K562 (cell line): ENCODE measurements around the gene ZNF831. TPM values are rescaled to one million over a fixed set of nuclear protein-coding genes. Genes with fewer than 3 reads are reported as not detected.

ENCODE experiments used
- ATAC-seq: fragments of 200-7000 bp; cut with Tn5 transposase; 3 replicates; pipeline ENCODE4 v1.9.1; 2020; ENCODE audit warnings: moderate library complexity
- BruUV-seq: library from RNA; stranded (reverse); fragments of 400-500 nt; replicated peaks from 2 replicates; lab custom pipeline; 2021; lab: Mats Ljungman, UMichigan
- CTCF ChIA-PET: fragments of 300-600 bp; formaldehyde crosslinking; extraction: SDS; loops from one replicate; lab custom pipeline; 2021; ENCODE audit warnings: low intra/inter-chr PET ratio; lab: Yijun Ruan, JAX
- POLR2A ChIA-PET: fragments of 300-600, 350-650 bp; sonication (Branson Sonifier 250); formaldehyde crosslinking; extraction: SDS; loops from one replicate; lab custom pipeline; 2021; ENCODE audit warnings: antibody characterized with exemption, inconsistent platforms; lab: Yijun Ruan, JAX
- DNase-seq, 4 experiments: peaks; one replicate each; pipeline versions ENCODE4 v3.0.0 to v3.0.0-alpha.2; 2011 to 2018; ENCODE audit warnings: low spot score in 3 of 4, mixed read lengths in 3 of 4; ENCODE audit errors: extremely low read depth in 1 of 4
- FAIRE-seq: peaks from 2 replicates; lab custom pipeline; 2011; peaks lifted over from hg19 to GRCh38; lab: Jason Lieb, UNC
- H2AFZ ChIP-seq: 2 replicates; pipeline ENCODE4 v1.6.0; 2011; ENCODE audit warnings: low read depth, low read length, control low read depth, inconsistent platforms
- H3K27ac ChIP-seq: fragments of 200-600 bp; 3 replicates; pipeline ENCODE4 v1.8.0; 2011; ENCODE audit warnings: low read depth, mild to moderate bottlenecking, control low read depth, inconsistent platforms, low read length, moderate library complexity, mixed read lengths; ENCODE audit errors: extremely low read depth
- H3K27me3 ChIP-seq, 2 experiments: fragments of 300-600 bp in 1 of 2; 2 replicates in 1 of 2; 3 replicates in 1 of 2; pipeline versions ENCODE4 v1.6.0 to v1.8.0; 2011; ENCODE audit warnings: inconsistent platforms in 2 of 2, low read length in 2 of 2, mild to moderate bottlenecking in 1 of 2, mixed read lengths in 1 of 2, moderate library complexity in 1 of 2; ENCODE audit not compliant: control insufficient read depth in 2 of 2, insufficient read depth in 2 of 2
- H3K36me3 ChIP-seq: fragments of 300-600 bp; 3 replicates; pipeline ENCODE4 v1.8.0; 2011; ENCODE audit warnings: mild to moderate bottlenecking, low read length, inconsistent platforms; ENCODE audit not compliant: control insufficient read depth, insufficient read depth
- H3K4me1 ChIP-seq, 2 experiments: fragments of 200-600 bp in 1 of 2; replicated peaks in 1 of 2; 2 replicates in 1 of 2; 3 replicates in 1 of 2; pipeline versions ENCODE4 v1.5.1 to v1.8.0; 2011; ENCODE audit warnings: inconsistent platforms in 2 of 2, low read length in 2 of 2, mild to moderate bottlenecking in 1 of 2, mixed read lengths in 1 of 2, moderate library complexity in 1 of 2; ENCODE audit not compliant: control insufficient read depth in 2 of 2, insufficient read depth in 2 of 2
- H3K4me2 ChIP-seq: 2 replicates; pipeline ENCODE4 v1.6.1; 2011; ENCODE audit warnings: low read length, control low read depth, inconsistent platforms, mixed read lengths; ENCODE audit not compliant: insufficient read depth
- H3K4me3 ChIP-seq: fragments of 200-600 bp; sonication (generic), shearing (Covaris generic); 2 replicates; pipeline ENCODE4 v1.5.1; 2016; ENCODE audit warnings: control low read depth, inconsistent platforms
- H3K79me2 ChIP-seq: fragments of 200-600 bp; 3 replicates; pipeline ENCODE4 v1.8.0; 2011; ENCODE audit warnings: low read length, inconsistent platforms; ENCODE audit not compliant: control insufficient read depth, insufficient read depth
- H3K9ac ChIP-seq, 2 experiments: 2 replicates each; pipeline versions ENCODE4 v1.6.0 to v1.6.1; 2011; ENCODE audit warnings: low read depth in 2 of 2, low read length in 2 of 2, control low read depth in 1 of 2, inconsistent platforms in 1 of 2, mild to moderate bottlenecking in 1 of 2, mixed read lengths in 1 of 2; ENCODE audit not compliant: insufficient read depth in 1 of 2
- H3K9me1 ChIP-seq: one replicate; pipeline ENCODE4 v1.6.0; 2011; ENCODE audit warnings: inconsistent platforms, mild to moderate bottlenecking, low read length, moderate library complexity; ENCODE audit not compliant: control insufficient read depth, insufficient read depth
- H3K9me3 ChIP-seq: replicated peaks from 2 replicates; pipeline ENCODE4 v1.5.1; 2011; ENCODE audit warnings: low read depth, low read length, inconsistent platforms; ENCODE audit not compliant: control insufficient read depth, insufficient read depth
- H4K20me1 ChIP-seq: replicated peaks from 2 replicates; pipeline ENCODE4 v1.6.1; 2011; ENCODE audit warnings: low read length, inconsistent platforms, mixed read lengths; ENCODE audit not compliant: control insufficient read depth, insufficient read depth
- ATF7 ChIP-seq: fragments of 450-650 bp; IDR thresholded peaks from 2 replicates; pipeline ENCODE4 v1.7.1; 2014; ENCODE audit warnings: mild to moderate bottlenecking, moderate library complexity
- CAMTA2 ChIP-seq: fragments of 250-450 bp; sonication (Bioruptor Pico); conservative IDR thresholded peaks from 2 replicates; pipeline ENCODE4 v1.5.1; 2022
- CBFA2T3 ChIP-seq: fragments of 450-650 bp; IDR thresholded peaks from 2 replicates; pipeline ENCODE4 v1.6.1; 2017
- DACH1 ChIP-seq: fragments of 450-650 bp; IDR thresholded peaks from 2 replicates; pipeline ENCODE4 v1.6.1; 2018; ENCODE audit not compliant: partially characterized antibody
- NFE2 ChIP-seq: IDR thresholded peaks from 2 replicates; pipeline ENCODE4 v1.6.1; 2014; ENCODE audit warnings: antibody characterized with exemption, low read depth
- RBFOX2 ChIP-seq: fragments of 200-400 bp; formaldehyde crosslinking; IDR thresholded peaks from 2 replicates; pipeline ENCODE4 v1.6.1; 2017; ENCODE audit warnings: low read depth, mild to moderate bottlenecking, low read length, moderate library complexity
- SMAD4 ChIP-seq: fragments of 250-450 bp; sonication (Bioruptor Pico); conservative IDR thresholded peaks from 2 replicates; pipeline ENCODE4 v1.8.0; 2021; ENCODE audit warnings: inconsistent platforms, mild to moderate bottlenecking, moderate library complexity
- ZNF121 ChIP-seq: sonication (generic); formaldehyde crosslinking; conservative IDR thresholded peaks from 2 replicates; pipeline ENCODE4 v1.8.0; 2022; ENCODE audit warnings: missing genetic modification reagents
- WGBS: fragments of 100-300 bp; shearing (Covaris generic); methylation state at CpG from one replicate; pipeline ENCODE4 v1.1.6; 2016; ENCODE audit warnings: low coverage, mixed read lengths; ENCODE audit not compliant: insufficient coverage; ENCODE audit errors: missing lambda C conversion rate; 5-methylcytosine and 5-hydroxymethylcytosine counted together
- in situ Hi-C: fragments of 300-500 bp; cut with MboI; formaldehyde crosslinking; loops from 4 replicates; pipeline ENCODE4 v1.15.0; 2018; ENCODE audit warnings: inconsistent platforms, mixed read lengths
- intact Hi-C: fragments of 100-400 bp; cut with micrococcal nuclease; formaldehyde crosslinking; loops from 2 replicates; pipeline ENCODE4 v1.14.2; 2022
- polyA plus RNA-seq, 8 experiments: library from polyadenylated mRNA; depleted of rRNA in 4 of 8; stranded (reverse) in 5 of 8; unstranded in 3 of 8; fragments of >200 nt; fragmentation: Nextera tagmentation in 2 of 8; fragmentation: Illumina TruSeq in 1 of 8; extraction: Ambion mirVana in 2 of 8; extraction: Trizol in 1 of 8; gene quantifications; 2 replicates each; pipeline versions ENCODE4 v1.2.1 to v1.2.3, GENCODE V29; 2011 to 2014; ENCODE audit warnings: inconsistent platforms in 1 of 8, missing spikeins in 1 of 8
- total RNA-seq, 7 experiments: library from RNA; depleted of rRNA in 6 of 7; stranded (reverse); fragments of >200 nt in 6 of 7; fragmentation: Illumina TruSeq in 2 of 7; extraction: Trizol in 2 of 7; gene quantifications; 2 replicates each; pipeline versions ENCODE4 v1.2.1 to v1.2.3, GENCODE V29; 2011 to 2021; ENCODE audit warnings: low replicate concordance in 1 of 7
- TF ChIP-seq, protein P1 (sequence below): sonication (generic); formaldehyde crosslinking; IDR thresholded peaks from 2 replicates; pipeline ENCODE4 v1.5.0; 2020; ENCODE audit warnings: missing genetic modification reagents
- TF ChIP-seq, protein P2 (sequence below), 2 experiments: fragments of 450-650 bp in 1 of 2; sonication (generic) in 1 of 2; formaldehyde crosslinking in 1 of 2; IDR thresholded peaks in 1 of 2; conservative IDR thresholded peaks in 1 of 2; 2 replicates each; pipeline versions ENCODE4 v1.6.1 to v1.8.1; 2016 to 2023; ENCODE audit warnings: mild to moderate bottlenecking in 2 of 2, moderate library complexity in 2 of 2, inconsistent platforms in 1 of 2, missing genetic modification reagents in 1 of 2

Gene ZNF831
- total and polyA plus RNA-seq, 9 of the 15 experiments (the other 6 are each of a cell fraction or from before 2014, with no cell fraction given), result not detected

DNA sequence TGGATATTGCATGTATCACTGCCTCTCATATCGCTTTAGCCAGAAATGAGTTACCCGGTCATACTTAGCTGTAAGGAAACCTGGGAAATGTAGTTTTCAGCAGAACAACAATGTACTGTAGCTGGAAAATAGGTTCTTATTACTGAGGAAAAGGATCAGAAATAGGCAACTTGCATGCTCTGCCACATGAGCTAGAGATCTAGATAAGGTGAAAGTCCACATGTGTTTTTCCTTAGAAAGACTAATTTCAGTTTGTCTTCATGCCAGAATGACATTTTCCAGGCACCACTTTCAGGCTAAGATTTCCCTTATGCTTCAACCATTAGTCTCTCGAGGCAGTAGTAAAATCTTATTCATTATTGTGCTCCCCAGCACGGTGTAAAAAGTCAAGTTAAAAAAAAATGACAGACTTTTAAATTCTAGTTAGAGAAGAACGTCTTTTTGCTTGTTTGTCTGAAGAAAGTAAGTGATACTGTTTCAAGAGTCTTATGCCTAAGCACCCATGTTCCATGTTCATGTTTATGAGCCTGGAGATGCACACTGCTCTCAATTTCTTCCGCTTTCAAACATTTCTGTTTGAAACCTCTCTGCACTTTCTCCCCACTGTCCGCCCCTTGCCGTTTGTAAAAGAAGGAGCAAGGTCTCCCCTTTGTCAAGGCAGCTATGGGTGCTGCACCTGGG lies 67.6 kb downstream of the ZNF831 start:
- FAIRE-seq (no peak), DNase-seq (no peak)
- WGBS, result 2% methylated on average over 8 of the region's 8 CpGs
- no peaks in the 10 kb centered on the region for H3K4me1 ChIP-seq
- H2AFZ ChIP-seq, result no peak overlapping the region
- TF ChIP-seq SMAD4 (no peak), CBFA2T3 (no peak), DACH1 (no peak)
- TF ChIP-seq, all 486 proteins: peak for 0
- BruUV-seq, result no TSS peak
- Histone ChIP-seq H3K9me3 (no peaks in the 10 kb centered on the region), H3K27me3 (peaks cover 6 to 9% of the 10 kb centered on the region in 2 experiments; a peak in 3 of 5 replicates), H3K4me3 (no peak overlapping the region), H3K79me2 (no peaks in the 10 kb centered on the region), H3K9me1 (no peaks in the 10 kb centered on the region), H4K20me1 (no peaks in the 10 kb centered on the region), H3K9ac (no peak overlapping the region), H3K4me2 (no peak overlapping the region), H3K27ac (no peak overlapping the region), H3K36me3 (no peaks in the 10 kb centered on the region)
- intact Hi-C loops, result no loop called here
- in situ Hi-C loops, result no loop called here
- no peak for ATAC-seq
- ChIA-PET CTCF (interaction anchor here (0.5 kb wide), 1 partner anchor 173 kb away, joined by 3 read pairs; no protein-coding TSS in a partner anchor), POLR2A (interaction anchor here (0.6 kb wide), 1 partner anchor 110 kb away, joined by 3 read pairs; no protein-coding TSS in a partner anchor)

DNA sequence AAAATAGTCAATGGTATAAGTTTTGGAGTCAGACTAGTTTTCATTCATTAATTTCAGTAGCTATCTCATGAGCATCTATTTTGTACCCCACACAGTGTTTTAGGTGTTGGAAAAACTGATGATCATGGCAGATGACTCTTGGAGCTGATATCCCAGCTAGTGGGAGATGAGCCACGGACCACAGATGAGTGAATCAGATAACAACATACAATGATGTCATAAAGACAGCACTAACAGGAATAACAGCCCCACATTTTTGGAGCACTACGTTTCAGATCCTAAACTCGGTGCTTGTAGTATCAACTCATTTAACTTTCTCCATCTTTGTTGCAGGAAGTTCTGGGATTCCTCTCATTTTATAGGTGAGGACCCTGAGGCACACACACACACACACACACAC lies 69.0 kb downstream of the ZNF831 start:
- H3K9me1 ChIP-seq, result no peaks in the 10 kb centered on the region
- 0% methylated on average over 3 of the region's 3 CpGs for whole genome bisulfite sequencing
- ChIA-PET CTCF (interaction anchor here (0.6 kb wide), 1 partner anchor 343 kb away, joined by 3 read pairs; no protein-coding TSS in a partner anchor), POLR2A (no interaction called here)
- BruUV-seq, result no TSS peak
- H4K20me1 ChIP-seq, result no peaks in the 10 kb centered on the region
- H3K9me3 ChIP-seq, result no peaks in the 10 kb centered on the region
- TF ChIP-seq, protein P1, sequence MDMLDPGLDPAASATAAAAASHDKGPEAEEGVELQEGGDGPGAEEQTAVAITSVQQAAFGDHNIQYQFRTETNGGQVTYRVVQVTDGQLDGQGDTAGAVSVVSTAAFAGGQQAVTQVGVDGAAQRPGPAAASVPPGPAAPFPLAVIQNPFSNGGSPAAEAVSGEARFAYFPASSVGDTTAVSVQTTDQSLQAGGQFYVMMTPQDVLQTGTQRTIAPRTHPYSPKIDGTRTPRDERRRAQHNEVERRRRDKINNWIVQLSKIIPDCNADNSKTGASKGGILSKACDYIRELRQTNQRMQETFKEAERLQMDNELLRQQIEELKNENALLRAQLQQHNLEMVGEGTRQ (CRISPR knock-in tag), result no peak
- no peak for TF ChIP-seq CAMTA2
- no peak for TF ChIP-seq ZNF121 (CRISPR knock-in tag)
- no peak for TF ChIP-seq RBFOX2
- TF ChIP-seq NFE2, result no peak
- peak; percentile 66; the same call in 1 of the 2 replicates for TF ChIP-seq ATF7
- TF ChIP-seq, protein P2, sequence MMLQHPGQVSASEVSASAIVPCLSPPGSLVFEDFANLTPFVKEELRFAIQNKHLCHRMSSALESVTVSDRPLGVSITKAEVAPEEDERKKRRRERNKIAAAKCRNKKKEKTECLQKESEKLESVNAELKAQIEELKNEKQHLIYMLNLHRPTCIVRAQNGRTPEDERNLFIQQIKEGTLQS (IDR thresholded peaks at IDR 0.05), result peak; percentile 33
- TF ChIP-seq, protein P2 (CRISPR knock-in tag; conservative IDR thresholded peaks at IDR 0.05), result no peak
- H3K79me2 ChIP-seq, result no peaks in the 10 kb centered on the region
- peaks cover 6 to 9% of the 10 kb centered on the region in 2 experiments; a peak in 3 of 5 replicates for H3K27me3 ChIP-seq
- intact Hi-C loops (no loop called here), in situ Hi-C loops (no loop called here)
- no peak overlapping the region for H3K9ac ChIP-seq
- FAIRE-seq, result no peak
- H3K4me1 ChIP-seq, result no peaks in the 10 kb centered on the region
- H3K27ac ChIP-seq, result no peak overlapping the region
- no peak overlapping the region for H3K4me3 ChIP-seq
- H3K4me2 ChIP-seq, result no peak overlapping the region
- ATAC-seq, result no peak
- H3K36me3 ChIP-seq, result no peaks in the 10 kb centered on the region
- no peak overlapping the region for H2AFZ ChIP-seq
- DNase-seq, result no peak
